Measurements from ENCODE around the gene ARHGAP15.

The ARHGAP15 gene

GRCh38 chr2:143503280-143503679, 374.1 kb downstream of the ARHGAP15 start:
- DNase-seq (ENCODE audit: low spot score) = no peak
- no peak for TF ChIP-seq CTCF (IDR thresholded peaks at IDR 0.05)
- Histone ChIP-seq H3K4me3 (no peak overlapping the region), H3K27ac (no peak overlapping the region)

DNA sequence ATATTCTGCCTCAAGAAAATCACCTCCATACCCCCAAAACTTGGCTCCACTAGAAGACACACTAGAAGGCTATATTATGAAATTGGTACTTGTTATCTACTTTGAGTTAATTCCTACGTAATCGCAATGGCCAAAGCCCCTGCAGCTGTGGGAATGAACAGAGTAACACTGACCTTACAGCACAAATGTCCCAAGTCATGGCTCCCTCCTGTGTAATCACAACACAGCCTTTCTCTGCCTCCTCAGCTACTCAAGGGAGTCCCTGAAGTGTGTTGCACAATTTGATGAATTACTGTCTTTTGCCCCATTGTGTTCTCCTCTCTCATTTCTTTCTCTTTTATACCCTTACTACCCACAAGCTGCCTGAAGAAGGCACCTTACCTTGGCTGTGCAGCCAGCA, 375.2 kb downstream of the ARHGAP15 start:
- no peak for TF ChIP-seq CTCF (IDR thresholded peaks at IDR 0.05)
- no peak for DNase-seq (ENCODE audit: low spot score)
- H3K4me3 ChIP-seq = no peak overlapping the region
- no peak overlapping the region for H3K27ac ChIP-seq

GRCh38 chr2:143505542-143505941, 376.3 kb downstream of the ARHGAP15 start:
- TF ChIP-seq CTCF (IDR thresholded peaks at IDR 0.05) = no peak
- H3K4me3 ChIP-seq = no peak overlapping the region
- H3K27ac ChIP-seq = no peak overlapping the region
- no peak for DNase-seq (ENCODE audit: low spot score)

GRCh38 chr2:143513081-143513480, 383.9 kb downstream of the ARHGAP15 start:
- H3K27ac ChIP-seq = peak overlapping the region; percentile 13 to 44
- peak; percentile 57 for TF ChIP-seq CTCF (IDR thresholded peaks at IDR 0.05)
- DNase-seq (ENCODE audit: low spot score) = no peak
- H3K4me3 ChIP-seq = peak overlapping the region; percentile 10

DNA sequence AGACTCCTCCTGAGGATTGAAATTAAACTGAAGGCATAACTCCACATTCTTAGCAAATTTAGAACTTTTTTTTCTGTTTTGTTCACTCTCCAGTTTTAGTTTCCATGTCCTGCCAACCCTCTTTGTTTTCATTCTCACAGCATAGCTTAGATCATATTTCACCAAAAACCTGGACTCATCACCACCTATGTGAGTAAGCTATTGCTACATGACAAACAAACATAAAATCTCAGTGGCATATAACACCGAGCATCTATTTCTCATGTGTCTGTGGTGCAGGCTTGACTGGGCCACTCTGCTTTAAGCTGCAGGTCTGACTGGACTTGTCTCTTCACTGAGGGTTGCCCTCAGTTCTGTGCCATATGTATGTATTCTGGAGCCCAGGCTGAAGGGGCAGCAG, 385.2 kb downstream of the ARHGAP15 start:
- no peak overlapping the region for H3K27ac ChIP-seq

GRCh38 chr2:143515318-143515717, 386.1 kb downstream of the ARHGAP15 start:
- Histone ChIP-seq H3K27ac (no peak overlapping the region), H3K4me3 (no peak overlapping the region)
- no peak for DNase-seq (ENCODE audit: low spot score)
- no peak for TF ChIP-seq CTCF (IDR thresholded peaks at IDR 0.05)

More for the DNA sequence above, 385.2 kb downstream of the ARHGAP15 start:
- no peak for DNase-seq (ENCODE audit: low spot score)
- no peak overlapping the region for H3K4me3 ChIP-seq
- no peak for TF ChIP-seq CTCF (IDR thresholded peaks at IDR 0.05)

- Histone ChIP-seq H3K27ac (peak overlapping the region in 1 of 2 donors; percentile 34), H3K4me3 (no peak overlapping the region)
- TF ChIP-seq CTCF (IDR thresholded peaks at IDR 0.05) = no peak
- DNase-seq (ENCODE audit: low spot score) = no peak
Measured at GRCh38 chr2:143519521-143519920, 390.3 kb downstream of the ARHGAP15 start.

All from coronary artery (tissue), 2 donors.